K562 (cell line): ENCODE measurements around the gene CRYZL1.

Source experiments
- BHLHE40 ChIP-seq: IDR thresholded peaks from 2 replicates; pipeline ENCODE4 v1.6.1; 2011; ENCODE audit warnings: low read length, improper control_type of control experiment
- CHD1 ChIP-seq: fragments of 200-600 bp; sonication (generic); IDR thresholded peaks from one replicate; pipeline ENCODE4 v1.6.1; 2012; ENCODE audit warnings: mild to moderate bottlenecking, moderate library complexity, low read length, inconsistent platforms
- ELF1 ChIP-seq: fragments of 200-800 bp; sonication (Bioruptor generic); IDR thresholded peaks from 2 replicates; pipeline ENCODE4 v1.6.1; 2016; ENCODE audit warnings: missing genetic modification characterization, missing compliant biosample characterization
- ESRRA ChIP-seq: fragments of 450-650 bp; IDR thresholded peaks from 2 replicates; pipeline ENCODE4 v1.6.1; 2014; ENCODE audit warnings: low read depth, mild to moderate bottlenecking, moderate library complexity, borderline replicate concordance
- HNRNPLL ChIP-seq: fragments of 200-400 bp; formaldehyde crosslinking; IDR thresholded peaks from 2 replicates; pipeline ENCODE4 v1.6.1; 2017; ENCODE audit warnings: low read length, low read depth, mild to moderate bottlenecking; ENCODE audit not compliant: poor library complexity, severe bottlenecking
- IRF2 ChIP-seq: sonication (generic); formaldehyde crosslinking; IDR thresholded peaks from 2 replicates; pipeline ENCODE4 v1.8.1; 2022; ENCODE audit warnings: mild to moderate bottlenecking, missing genetic modification reagents
- MTA1 ChIP-seq: fragments of 450-650 bp; IDR thresholded peaks from 2 replicates; pipeline ENCODE4 v1.6.1; 2017; ENCODE audit warnings: borderline replicate concordance
- SPI1 ChIP-seq: IDR thresholded peaks from 2 replicates; pipeline ENCODE4 v1.6.1; 2011; ENCODE audit warnings: low read depth, low read length, control low read depth, borderline replicate concordance
- ZFX ChIP-seq: sonication (generic); formaldehyde crosslinking; IDR thresholded peaks from 2 replicates; pipeline ENCODE4 v1.8.0; 2022; ENCODE audit warnings: mild to moderate bottlenecking, missing genetic modification reagents, moderate library complexity
- TF ChIP-seq, protein P1 (sequence below), 3 experiments: IDR thresholded peaks in 2 of 3; conservative IDR thresholded peaks in 1 of 3; 2 replicates each; pipeline ENCODE4 v1.5.1; 2011 to 2012; ENCODE audit warnings: low read length in 3 of 3, mild to moderate bottlenecking in 3 of 3, control low read depth in 2 of 3, improper control_type of control experiment in 1 of 3, inconsistent platforms in 1 of 3, low read depth in 1 of 3, mixed read lengths in 1 of 3, moderate library complexity in 1 of 3; ENCODE audit not compliant: insufficient read depth in 2 of 3
- TF ChIP-seq, protein P2 (sequence below): fragments of 250-450 bp; sonication (Bioruptor Pico); IDR thresholded peaks from 2 replicates; pipeline ENCODE4 v1.5.0; 2020; ENCODE audit warnings: mild to moderate bottlenecking, borderline replicate concordance

DNA sequence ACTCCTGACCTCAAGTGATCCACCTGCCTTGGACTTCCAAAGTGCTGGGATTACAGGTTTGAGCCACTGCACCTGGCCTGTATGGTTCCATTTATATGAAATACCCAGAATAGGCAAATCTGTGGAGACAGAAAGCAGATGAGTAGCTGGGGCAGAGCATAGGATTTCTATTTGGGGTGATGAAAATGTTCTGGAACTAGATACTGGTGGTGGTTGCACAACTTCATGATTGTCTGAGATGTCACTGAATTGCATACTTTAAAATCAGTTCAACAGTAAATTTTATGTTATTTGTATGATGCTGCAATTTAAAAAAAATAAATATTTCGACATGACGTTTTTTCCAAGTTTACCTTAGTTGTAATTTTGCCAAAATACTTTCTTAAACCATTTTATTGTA, 24.6 kb upstream of the CRYZL1 start:
- TF ChIP-seq, protein P1, sequence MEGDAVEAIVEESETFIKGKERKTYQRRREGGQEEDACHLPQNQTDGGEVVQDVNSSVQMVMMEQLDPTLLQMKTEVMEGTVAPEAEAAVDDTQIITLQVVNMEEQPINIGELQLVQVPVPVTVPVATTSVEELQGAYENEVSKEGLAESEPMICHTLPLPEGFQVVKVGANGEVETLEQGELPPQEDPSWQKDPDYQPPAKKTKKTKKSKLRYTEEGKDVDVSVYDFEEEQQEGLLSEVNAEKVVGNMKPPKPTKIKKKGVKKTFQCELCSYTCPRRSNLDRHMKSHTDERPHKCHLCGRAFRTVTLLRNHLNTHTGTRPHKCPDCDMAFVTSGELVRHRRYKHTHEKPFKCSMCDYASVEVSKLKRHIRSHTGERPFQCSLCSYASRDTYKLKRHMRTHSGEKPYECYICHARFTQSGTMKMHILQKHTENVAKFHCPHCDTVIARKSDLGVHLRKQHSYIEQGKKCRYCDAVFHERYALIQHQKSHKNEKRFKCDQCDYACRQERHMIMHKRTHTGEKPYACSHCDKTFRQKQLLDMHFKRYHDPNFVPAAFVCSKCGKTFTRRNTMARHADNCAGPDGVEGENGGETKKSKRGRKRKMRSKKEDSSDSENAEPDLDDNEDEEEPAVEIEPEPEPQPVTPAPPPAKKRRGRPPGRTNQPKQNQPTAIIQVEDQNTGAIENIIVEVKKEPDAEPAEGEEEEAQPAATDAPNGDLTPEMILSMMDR (IDR thresholded peaks at IDR 0.05 in 2 of 3, conservative IDR thresholded peaks at IDR 0.05 in 1 of 3; ENCODE audit: insufficient read depth in 2 of 3, low read depth in 1 of 3, low read length in 3 of 3) = no peak
- TF ChIP-seq ELF1 (no peak), HNRNPLL (no peak), CHD1 (no peak), SPI1 (no peak), ESRRA (no peak), IRF2 (CRISPR knock-in tag) (no peak), ZFX (CRISPR knock-in tag) (no peak), MTA1 (no peak), BHLHE40 (no peak)
- TF ChIP-seq, protein P2, sequence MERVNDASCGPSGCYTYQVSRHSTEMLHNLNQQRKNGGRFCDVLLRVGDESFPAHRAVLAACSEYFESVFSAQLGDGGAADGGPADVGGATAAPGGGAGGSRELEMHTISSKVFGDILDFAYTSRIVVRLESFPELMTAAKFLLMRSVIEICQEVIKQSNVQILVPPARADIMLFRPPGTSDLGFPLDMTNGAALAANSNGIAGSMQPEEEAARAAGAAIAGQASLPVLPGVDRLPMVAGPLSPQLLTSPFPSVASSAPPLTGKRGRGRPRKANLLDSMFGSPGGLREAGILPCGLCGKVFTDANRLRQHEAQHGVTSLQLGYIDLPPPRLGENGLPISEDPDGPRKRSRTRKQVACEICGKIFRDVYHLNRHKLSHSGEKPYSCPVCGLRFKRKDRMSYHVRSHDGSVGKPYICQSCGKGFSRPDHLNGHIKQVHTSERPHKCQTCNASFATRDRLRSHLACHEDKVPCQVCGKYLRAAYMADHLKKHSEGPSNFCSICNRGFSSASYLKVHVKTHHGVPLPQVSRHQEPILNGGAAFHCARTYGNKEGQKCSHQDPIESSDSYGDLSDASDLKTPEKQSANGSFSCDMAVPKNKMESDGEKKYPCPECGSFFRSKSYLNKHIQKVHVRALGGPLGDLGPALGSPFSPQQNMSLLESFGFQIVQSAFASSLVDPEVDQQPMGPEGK = no peak
